Activated CD8-positive, alpha-beta T cell treated with anti-CD3 and anti-CD28 coated beads, Interleukin-2, amount 10 ng/mL, durations not matched to agents 7 days and 5 days (primary cell): Measurements from ENCODE around the gene CTF1. TPM values are rescaled to one million over a fixed set of nuclear protein-coding genes. Genes with fewer than 3 reads are reported as not detected.
"Not testable (repeated sequence)": the region's sequence is repeated elsewhere in the genome, so short reads cannot be mapped to it uniquely, and the experiment has no call there.

Experiments
- ATAC-seq: fragments of 150-1000 bp; cut with Tn5 transposase; one replicate; pipeline ENCODE4 v1.10.0; 2021; ENCODE audit warnings: moderate library complexity
- CTCF ChIA-PET: fragments of 350-600 bp; sonication (Branson Sonifier 250); formaldehyde crosslinking; loops from one replicate; lab custom pipeline; 2021; ENCODE audit warnings: antibody characterized with exemption; lab: Charles Lee
- POLR2A ChIA-PET: fragments of 350-600 bp; sonication (Branson Sonifier 250); formaldehyde crosslinking; loops from one replicate; lab custom pipeline; 2021; ENCODE audit warnings: antibody characterized with exemption; lab: Charles Lee
- DNase-seq: peaks from one replicate; pipeline ENCODE4 v3.0.0-alpha.2; 2020
- H3K27ac Mint-ChIP-seq: one replicate; pipeline ENCODE4 v1.8.0; 2021; ENCODE audit warnings: mild to moderate bottlenecking, mixed read lengths
- H3K27me3 Mint-ChIP-seq: one replicate; pipeline ENCODE4 v1.8.0; 2021; ENCODE audit warnings: low read depth, mixed read lengths
- H3K36me3 Mint-ChIP-seq: one replicate; pipeline ENCODE4 v1.8.0; 2021; ENCODE audit warnings: low read depth, mixed read lengths
- H3K4me1 Mint-ChIP-seq: one replicate; pipeline ENCODE4 v1.8.0; 2021; ENCODE audit warnings: low read depth, mixed read lengths
- H3K4me3 Mint-ChIP-seq: one replicate; pipeline ENCODE4 v1.8.0; 2021; ENCODE audit warnings: mild to moderate bottlenecking, mixed read lengths
- H3K9me3 Mint-ChIP-seq: one replicate; pipeline ENCODE4 v1.8.0; 2022; ENCODE audit warnings: mixed read lengths; ENCODE audit not compliant: insufficient read depth
- total RNA-seq, 2 experiments: library from RNA; stranded (reverse); gene quantifications; one replicate each; pipeline ENCODE4 v1.2.3, GENCODE V29; 2021

Gene CTF1, protein sequence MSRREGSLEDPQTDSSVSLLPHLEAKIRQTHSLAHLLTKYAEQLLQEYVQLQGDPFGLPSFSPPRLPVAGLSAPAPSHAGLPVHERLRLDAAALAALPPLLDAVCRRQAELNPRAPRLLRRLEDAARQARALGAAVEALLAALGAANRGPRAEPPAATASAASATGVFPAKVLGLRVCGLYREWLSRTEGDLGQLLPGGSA
- under 1 TPM; 0.23 to 0.34 TPM for total RNA-seq

DNA sequence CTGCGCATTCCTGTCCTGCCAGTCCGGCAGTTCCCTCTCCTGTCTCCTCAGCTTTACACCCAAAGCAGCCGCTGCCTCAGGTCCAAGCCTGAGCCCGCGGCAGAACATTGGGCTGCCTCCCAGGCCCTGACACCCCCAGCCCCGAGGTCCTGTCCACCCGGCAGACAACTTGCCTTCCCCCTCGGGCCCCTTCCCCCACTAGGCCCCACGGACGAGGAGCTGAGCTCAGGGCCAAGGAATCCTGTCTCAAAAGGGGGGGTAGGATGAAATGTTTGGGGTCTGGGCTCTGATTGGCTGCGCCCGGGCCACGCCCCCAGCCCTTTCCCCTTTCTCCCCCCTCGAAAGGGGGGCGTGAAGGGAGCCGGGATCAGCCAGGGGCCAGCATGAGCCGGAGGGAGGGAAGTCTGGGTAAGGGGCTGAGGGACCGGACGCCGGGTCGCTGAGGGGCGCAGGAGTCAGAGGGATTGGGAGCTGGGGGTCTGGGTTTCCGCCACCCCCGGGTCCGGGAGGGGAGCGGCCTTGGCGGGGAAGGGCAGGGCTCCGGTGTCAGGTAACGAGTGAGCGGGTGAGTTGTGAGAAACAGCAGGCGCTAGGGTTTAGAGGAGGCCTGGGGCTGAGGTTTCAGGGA lies at the start of gene CTF1:
TSS of gene CTF1 (plus strand) at position 354 of the 628 bp plus-strand sequence. CDS start at position 384, 30 bp downstream.
- Mint-ChIP-seq H3K27me3 (no peaks in the 10 kb centered on the region), H3K4me1 (peaks cover 58% of the 10 kb centered on the region), H3K9me3 (no peaks in the 10 kb centered on the region), H3K4me3 (peak within 1 kb of the TSS; percentile 60), H3K27ac (peak within 1 kb of the TSS; percentile 80), H3K36me3 (peaks cover 4% of the 10 kb centered on the region)
- ChIA-PET POLR2A (no interaction called here), CTCF (interaction anchor here (7.1 kb wide), 1 partner anchor 51 kb away, joined by 127 read pairs; no protein-coding TSS in a partner anchor)
- no peak for DNase-seq
- no peak for ATAC-seq

DNA sequence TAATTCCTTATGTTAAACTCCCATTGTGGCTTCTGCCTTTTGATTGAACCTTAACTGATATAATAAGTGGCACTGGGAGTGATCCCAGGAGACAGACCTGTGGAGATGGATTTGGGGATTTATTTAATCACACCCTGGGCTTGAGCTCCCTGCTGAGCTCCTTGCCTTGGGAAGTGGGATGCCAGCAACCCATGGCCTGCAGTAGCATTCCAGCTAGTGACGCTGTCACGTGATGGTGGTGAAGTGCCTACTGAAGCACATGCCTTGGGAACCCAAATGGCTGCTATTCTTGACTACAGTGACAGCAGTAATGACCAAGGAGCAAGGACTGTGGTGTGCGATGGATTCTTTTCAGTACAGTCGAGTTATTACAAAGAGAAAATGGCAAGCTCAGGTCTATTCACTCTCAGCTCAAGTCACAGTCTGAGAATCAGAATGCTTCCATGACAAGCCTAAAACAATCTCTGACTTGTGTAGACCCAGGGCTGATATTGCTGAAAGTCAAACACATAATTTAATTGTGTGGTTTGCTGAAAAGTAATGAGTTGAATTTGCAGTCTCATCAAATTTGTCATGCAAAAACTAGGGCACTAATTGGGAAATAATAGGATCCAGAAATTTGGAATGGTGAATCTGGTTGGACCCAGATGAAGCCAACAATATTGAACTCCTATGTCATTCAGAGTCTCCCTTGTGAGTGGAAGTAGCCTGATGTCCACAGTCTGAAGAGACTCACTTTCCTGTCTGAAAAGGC lies 49.6 kb upstream of the CTF1 start:
- no peaks in the 10 kb centered on the region for H3K9me3 Mint-ChIP-seq
- H3K4me1 Mint-ChIP-seq: peaks cover 18% of the 10 kb centered on the region
- ATAC-seq (no peak), DNase-seq (no peak)
- no peak overlapping the region for H3K4me3 Mint-ChIP-seq
- H3K27ac Mint-ChIP-seq: no peak overlapping the region
- ChIA-PET CTCF (interaction anchor here (1.0 to 4.6 kb wide), 6 partner anchors 9 to 93 kb away, joined by 7 to 127 read pairs (median 58); partner anchors contain the start of gene CTF1), POLR2A (interaction anchor here (1.0 to 3.6 kb wide), 2 partner anchors 28 to 55 kb away, joined by 4 to 33 read pairs; no protein-coding TSS in a partner anchor)
- no peaks in the 10 kb centered on the region for H3K36me3 Mint-ChIP-seq
- no peaks in the 10 kb centered on the region for H3K27me3 Mint-ChIP-seq

DNA sequence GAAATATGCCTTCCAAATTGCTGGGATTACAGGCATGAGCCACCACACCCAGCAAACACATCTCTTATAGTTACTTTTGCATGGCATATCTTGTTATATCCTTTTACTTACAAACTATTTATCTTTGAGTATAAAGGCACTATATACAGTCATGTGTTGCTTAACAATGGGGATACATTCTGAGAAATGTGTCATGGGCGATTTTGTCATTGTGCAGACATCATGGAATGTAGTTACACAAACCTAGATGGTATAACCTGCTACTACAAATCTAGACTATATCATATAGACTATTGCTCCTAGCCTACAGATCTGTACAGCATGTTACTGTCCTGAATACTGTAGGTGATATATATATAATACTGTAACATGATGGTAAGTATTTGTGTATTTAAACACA lies 46.2 kb upstream of the CTF1 start:
- CTCF ChIA-PET: interaction anchor here (0.6 kb wide), 1 partner anchor 214 kb away, joined by 3 read pairs; no protein-coding TSS in a partner anchor
- Mint-ChIP-seq H3K36me3 (no peaks in the 10 kb centered on the region), H3K9me3 (no peaks in the 10 kb centered on the region), H3K27ac (no peak overlapping the region), H3K4me3 (no peak overlapping the region), H3K27me3 (no peaks in the 10 kb centered on the region), H3K4me1 (peaks cover 9% of the 10 kb centered on the region)
- ATAC-seq: no peak
- POLR2A ChIA-PET: no interaction called here
- DNase-seq: no peak

DNA sequence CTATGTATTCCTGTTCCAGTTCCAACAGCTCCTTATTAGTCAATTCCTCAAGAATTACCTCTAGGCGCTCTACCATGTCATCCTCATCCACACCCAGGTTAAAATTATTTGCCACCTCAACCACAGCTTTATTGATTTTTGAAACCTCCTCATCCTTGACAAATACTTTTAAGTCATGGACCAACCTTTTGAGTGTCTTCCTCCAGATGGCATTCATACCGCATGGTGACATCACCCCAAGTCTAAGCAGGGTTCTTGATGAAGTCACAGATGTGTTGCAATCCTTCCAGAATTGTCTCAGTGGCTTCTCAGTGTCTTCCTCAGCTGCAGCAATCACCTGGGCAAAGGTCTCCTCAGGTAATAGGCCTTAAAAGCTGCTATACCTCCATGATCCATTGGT lies 42.7 kb upstream of the CTF1 start:
- H3K27ac Mint-ChIP-seq: no peak overlapping the region
- H3K9me3 Mint-ChIP-seq: no peaks in the 10 kb centered on the region
- peaks cover 3% of the 10 kb centered on the region for H3K4me1 Mint-ChIP-seq
- DNase-seq (no peak), ATAC-seq (no peak)
- POLR2A ChIA-PET: no interaction called here
- no peaks in the 10 kb centered on the region for H3K27me3 Mint-ChIP-seq
- no peaks in the 10 kb centered on the region for H3K36me3 Mint-ChIP-seq
- CTCF ChIA-PET: interaction anchor here (1.3 to 5.7 kb wide), 5 partner anchors 9 to 89 kb away, joined by 3 to 54 read pairs (median 5); no protein-coding TSS in a partner anchor
- no peak overlapping the region for H3K4me3 Mint-ChIP-seq

DNA sequence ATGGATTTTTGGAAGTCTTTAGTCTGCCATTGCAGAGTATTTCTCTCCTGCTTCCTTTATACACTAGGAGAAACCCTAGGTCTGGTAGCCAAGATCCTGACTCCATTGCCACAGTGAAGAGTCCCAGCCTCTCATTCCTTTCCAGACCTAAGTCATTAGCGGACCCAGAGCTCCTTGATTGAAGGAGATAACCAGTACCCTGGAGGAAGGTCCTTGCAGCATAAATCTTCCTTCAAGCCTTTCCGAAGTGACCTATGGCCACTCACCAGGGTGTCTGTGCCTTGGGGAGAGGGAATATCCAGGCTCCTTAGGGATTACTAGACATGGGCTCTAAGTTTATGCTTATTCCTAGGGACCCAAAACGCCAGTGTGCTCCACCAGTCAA lies 38.3 kb upstream of the CTF1 start:
- H3K27ac Mint-ChIP-seq: no peak overlapping the region
- POLR2A ChIA-PET: interaction anchor here (1.9 kb wide), 1 partner anchor 44 kb away, joined by 5 read pairs; no protein-coding TSS in a partner anchor
- H3K36me3 Mint-ChIP-seq: no peaks in the 10 kb centered on the region
- DNase-seq (no peak), ATAC-seq (no peak)
- H3K9me3 Mint-ChIP-seq: no peaks in the 10 kb centered on the region
- no peak overlapping the region for H3K4me3 Mint-ChIP-seq
- peaks cover 3% of the 10 kb centered on the region for H3K4me1 Mint-ChIP-seq
- CTCF ChIA-PET: interaction anchor here (1.4 to 5.7 kb wide), 3 partner anchors 13 to 84 kb away, joined by 4 to 54 read pairs (median 4); no protein-coding TSS in a partner anchor
- H3K27me3 Mint-ChIP-seq: peaks cover 3% of the 10 kb centered on the region

DNA sequence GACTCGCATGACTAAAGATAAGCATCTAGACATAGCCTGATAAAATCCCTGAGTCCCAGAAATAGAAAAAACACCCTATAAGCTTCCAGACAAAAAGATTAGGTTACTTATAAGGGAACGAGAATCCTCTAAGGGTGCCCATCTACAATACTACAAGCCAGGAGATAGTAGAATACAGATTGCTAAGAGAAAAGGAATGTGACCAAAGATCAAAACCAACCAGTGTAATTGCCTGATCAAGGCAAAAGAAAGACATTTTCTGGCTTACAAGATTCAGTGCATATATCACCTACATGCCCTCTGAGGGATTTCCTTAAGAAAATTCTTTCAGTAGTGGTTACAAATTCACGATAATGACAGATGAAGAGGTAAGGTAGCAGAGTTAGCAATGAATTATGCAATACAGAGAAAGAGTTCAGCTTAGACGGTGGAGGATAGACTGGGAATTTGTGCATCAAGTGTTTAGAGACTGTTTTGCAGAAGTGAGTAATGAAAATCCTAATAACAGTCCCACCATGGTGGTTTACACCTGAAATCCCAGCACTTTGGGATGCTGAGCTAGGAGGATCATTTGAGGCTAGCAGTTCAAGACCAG lies 37.5 kb upstream of the CTF1 start:
- peaks cover 3% of the 10 kb centered on the region for H3K4me1 Mint-ChIP-seq
- DNase-seq (no peak), ATAC-seq (no peak)
- H3K27ac Mint-ChIP-seq: no peak overlapping the region
- H3K36me3 Mint-ChIP-seq: no peaks in the 10 kb centered on the region
- ChIA-PET CTCF (interaction anchor here (0.8 to 5.7 kb wide), 2 partner anchors 14 kb away, joined by 4 to 54 read pairs; no protein-coding TSS in a partner anchor), POLR2A (interaction anchor here (0.5 kb wide), 1 partner anchor 1020 kb away, joined by 3 read pairs; no protein-coding TSS in a partner anchor)
- no peaks in the 10 kb centered on the region for H3K9me3 Mint-ChIP-seq
- peaks cover 3% of the 10 kb centered on the region for H3K27me3 Mint-ChIP-seq
- no peak overlapping the region for H3K4me3 Mint-ChIP-seq

DNA sequence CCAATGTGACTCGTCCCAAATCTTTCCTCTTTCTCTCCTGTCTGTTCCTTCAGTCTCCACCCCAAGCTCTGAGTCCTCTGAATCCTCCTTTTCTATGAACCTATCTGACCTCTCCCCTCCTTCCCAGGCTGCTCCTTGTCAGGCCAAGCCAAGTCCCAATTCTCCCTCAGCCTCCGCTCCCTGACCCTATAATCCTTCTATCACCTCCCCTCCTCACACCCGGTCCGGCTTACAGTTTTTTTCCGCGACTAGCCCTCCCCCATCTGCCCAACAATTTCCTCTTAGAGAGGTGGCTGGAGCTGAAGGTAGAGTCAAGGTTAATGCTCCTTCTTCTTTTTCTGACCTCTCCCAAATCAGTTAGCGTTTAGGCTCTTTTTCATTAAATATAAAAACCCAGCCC lies 35.7 kb upstream of the CTF1 start:
- H3K9me3 Mint-ChIP-seq, H3K36me3 Mint-ChIP-seq, H3K4me3 Mint-ChIP-seq, ATAC-seq, H3K4me1 Mint-ChIP-seq, POLR2A ChIA-PET, DNase-seq, H3K27me3 Mint-ChIP-seq, H3K27ac Mint-ChIP-seq: not testable (repeated sequence)
- CTCF ChIA-PET: interaction anchor here (2.2 kb wide), 1 partner anchor 16 kb away, joined by 8 read pairs; no protein-coding TSS in a partner anchor

DNA sequence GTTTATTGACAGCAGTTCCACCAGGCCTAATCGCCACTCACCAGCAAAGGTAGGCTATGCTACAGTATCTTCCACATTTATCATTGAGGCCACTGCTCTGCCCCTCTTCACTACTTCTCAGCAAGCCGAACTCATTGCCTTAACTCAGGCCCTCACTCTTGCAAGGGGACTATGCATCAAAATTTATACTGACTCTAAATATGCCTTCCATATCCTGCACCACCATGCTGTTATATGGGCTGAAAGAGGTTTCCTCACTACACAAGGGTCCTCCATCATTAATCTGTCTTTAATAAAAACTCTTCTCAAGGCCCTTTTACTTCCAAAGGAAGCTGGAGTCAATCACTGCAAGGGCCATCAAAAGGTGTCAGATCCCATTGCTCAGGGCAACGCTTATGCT lies 33.2 kb upstream of the CTF1 start:
- POLR2A ChIA-PET, H3K27me3 Mint-ChIP-seq, H3K4me1 Mint-ChIP-seq, H3K9me3 Mint-ChIP-seq, H3K27ac Mint-ChIP-seq, H3K4me3 Mint-ChIP-seq, ATAC-seq, DNase-seq, H3K36me3 Mint-ChIP-seq: not testable (repeated sequence)
- CTCF ChIA-PET: interaction anchor here (1.1 kb wide), 1 partner anchor 18 kb away, joined by 4 read pairs; no protein-coding TSS in a partner anchor

DNA sequence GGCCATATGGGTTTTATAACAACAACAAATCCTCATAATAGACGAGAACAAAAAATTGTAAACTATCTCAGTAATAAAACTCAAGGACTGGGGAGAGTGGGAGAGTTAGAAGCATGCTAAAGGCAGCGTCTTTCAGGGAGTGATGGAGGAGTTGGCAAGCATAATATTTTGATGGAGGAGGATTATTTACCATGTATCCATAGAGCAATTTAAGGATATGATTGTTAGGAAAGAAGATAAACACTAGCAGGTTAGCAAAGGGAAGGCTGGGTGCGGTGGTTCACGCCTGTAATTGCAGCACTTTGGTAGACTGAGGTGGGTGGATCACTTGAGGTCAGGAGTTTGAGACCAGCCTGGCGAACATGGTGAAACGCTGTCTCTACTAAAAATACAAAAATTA lies 30.4 kb upstream of the CTF1 start:
- ChIA-PET CTCF (interaction anchor here (1.1 to 4.1 kb wide), 3 partner anchors 21 to 36 kb away, joined by 3 to 25 read pairs (median 4); no protein-coding TSS in a partner anchor), POLR2A (no interaction called here)
- Mint-ChIP-seq H3K27me3 (no peaks in the 10 kb centered on the region), H3K27ac (no peak overlapping the region), H3K9me3 (no peaks in the 10 kb centered on the region), H3K4me1 (no peaks in the 10 kb centered on the region), H3K4me3 (no peak overlapping the region), H3K36me3 (no peaks in the 10 kb centered on the region)
- DNase-seq (no peak), ATAC-seq (no peak)

DNA sequence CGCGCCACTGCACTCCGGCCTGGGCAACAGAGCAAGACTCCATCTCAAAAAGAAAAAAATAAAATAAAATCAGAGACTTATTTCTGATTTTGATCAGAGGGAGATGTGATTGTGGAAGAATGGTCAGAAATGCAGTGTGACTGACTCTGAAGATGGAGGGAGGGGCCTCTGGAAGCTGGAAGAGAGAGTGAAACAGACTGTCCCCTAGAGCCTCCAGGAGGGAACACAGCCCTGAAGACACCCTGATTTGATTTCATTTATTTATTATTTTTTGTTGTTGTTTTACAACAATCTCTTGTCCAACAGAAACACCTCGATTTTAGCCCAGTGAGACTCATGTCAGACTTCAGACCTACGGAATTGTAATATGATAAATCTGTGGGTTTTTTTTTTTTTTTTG lies 28.7 kb upstream of the CTF1 start:
- ChIA-PET CTCF (interaction anchor here (2.1 to 4.1 kb wide), 2 partner anchors 23 to 34 kb away, joined by 10 to 25 read pairs; no protein-coding TSS in a partner anchor), POLR2A (interaction anchor here (0.6 to 1.2 kb wide), 2 partner anchors 35 to 39 kb away, joined by 3 to 5 read pairs; no protein-coding TSS in a partner anchor)
- ATAC-seq (peak; percentile 51), DNase-seq (no peak)
- Mint-ChIP-seq H3K27me3 (no peaks in the 10 kb centered on the region), H3K4me3 (no peak overlapping the region), H3K9me3 (no peaks in the 10 kb centered on the region), H3K27ac (no peak overlapping the region), H3K36me3 (no peaks in the 10 kb centered on the region), H3K4me1 (peaks cover 3% of the 10 kb centered on the region)

DNA sequence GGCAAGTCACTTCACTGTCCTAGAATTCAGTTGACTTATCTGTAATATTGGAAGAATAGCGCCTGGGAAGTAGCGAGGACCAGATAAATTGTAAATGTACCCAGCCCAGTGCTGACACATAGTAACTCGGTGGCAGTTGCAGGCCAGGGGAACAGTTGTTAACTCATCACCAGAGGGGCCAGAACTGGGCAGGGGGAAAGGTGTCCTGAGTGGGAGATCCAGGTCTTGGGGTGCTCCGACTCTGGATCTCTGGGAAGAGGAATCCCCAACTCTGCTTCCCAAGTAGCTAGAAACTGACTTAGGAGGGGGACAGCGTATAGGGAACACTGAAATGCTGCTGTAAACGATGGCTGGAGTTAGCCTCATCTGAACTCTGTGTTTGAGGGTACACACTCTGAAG lies 25.5 kb upstream of the CTF1 start:
- Mint-ChIP-seq H3K36me3 (peaks cover 3% of the 10 kb centered on the region), H3K27me3 (no peaks in the 10 kb centered on the region), H3K27ac (no peak overlapping the region), H3K4me3 (no peak overlapping the region), H3K4me1 (peaks cover 18% of the 10 kb centered on the region), H3K9me3 (no peaks in the 10 kb centered on the region)
- ChIA-PET POLR2A (no interaction called here), CTCF (interaction anchor here (1.6 to 7.3 kb wide), 3 partner anchors 26 to 57 kb away, joined by 4 to 63 read pairs (median 14); no protein-coding TSS in a partner anchor)
- ATAC-seq (no peak), DNase-seq (no peak)
